HG03460 (cell line): ENCODE results near the gene ROPN1L.
"Not testable (repeated sequence)": the region's sequence is repeated elsewhere in the genome, so short reads cannot be mapped to it uniquely, and the experiment has no call there.

Experiments
- ATAC-seq: cut with Tn5 transposase; IDR thresholded peaks from one replicate; pipeline ENCODE4 v1.9.1; 2021; ENCODE audit not compliant: unreplicated experiment

ROPN1L gene

GRCh38 chr5:10441083-10441991, at the start of gene ROPN1L:
ROPN1L (plus strand) TSS chr5:10441879; CDS start chr5:10442168, 289 bp downstream.
- peak; percentile 97 for ATAC-seq

DNA sequence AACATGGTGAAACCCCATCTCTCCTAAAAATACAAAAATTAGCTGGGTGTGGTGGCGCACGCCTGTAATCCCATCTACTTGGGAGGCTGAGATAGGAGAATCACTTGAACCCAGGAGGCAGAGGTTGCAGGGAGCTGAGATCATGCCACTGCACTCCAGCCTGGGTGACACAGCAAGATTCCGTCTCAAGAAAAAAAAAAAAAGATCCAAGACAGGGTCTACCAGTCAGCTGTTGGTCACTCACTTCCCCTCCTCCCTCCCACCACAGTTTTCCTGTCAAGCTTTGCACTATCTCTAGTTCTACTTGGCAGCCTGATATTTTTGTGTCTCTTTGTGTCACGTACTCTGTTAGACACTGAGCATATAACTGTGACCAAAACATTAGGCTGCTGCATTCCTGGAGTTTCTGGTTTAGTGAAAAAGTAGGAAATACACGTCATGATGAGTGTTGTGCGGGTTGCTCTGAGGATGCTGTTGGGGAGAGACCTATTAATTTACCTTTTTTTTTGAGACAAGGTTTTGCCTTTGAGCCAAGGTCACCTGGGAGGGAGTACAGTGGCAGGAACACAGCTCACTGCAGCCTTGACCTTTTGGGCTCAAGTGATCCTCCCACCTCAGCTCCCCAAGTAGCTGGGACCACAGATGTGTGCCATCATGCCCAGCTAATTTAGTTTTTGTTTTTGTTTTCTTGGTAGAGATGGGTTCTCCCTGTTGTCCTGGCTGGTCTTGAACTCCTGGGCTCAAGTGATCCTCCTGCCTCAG, 48.9 kb upstream of the ROPN1L start:
- not testable (repeated sequence) for ATAC-seq

DNA sequence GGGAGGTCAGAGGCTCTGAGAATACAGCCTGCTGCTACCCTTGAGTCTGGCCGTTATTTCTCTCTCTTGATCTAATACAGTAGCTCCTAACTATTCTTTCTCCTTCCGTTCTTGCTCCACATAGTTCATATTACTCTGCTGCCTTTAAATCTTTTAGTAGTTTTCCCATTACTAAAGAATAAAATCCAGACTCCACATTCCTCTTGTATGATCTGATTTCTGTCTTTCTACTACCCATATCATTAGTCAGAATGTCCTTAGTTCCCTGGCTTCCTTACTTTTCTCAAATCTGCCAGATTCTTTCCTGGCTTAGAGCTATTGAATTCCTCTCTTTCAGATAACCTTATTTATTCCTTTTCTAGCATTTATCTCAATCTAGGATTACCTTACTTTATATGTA, 48.2 kb upstream of the ROPN1L start:
- ATAC-seq, result no peak

DNA sequence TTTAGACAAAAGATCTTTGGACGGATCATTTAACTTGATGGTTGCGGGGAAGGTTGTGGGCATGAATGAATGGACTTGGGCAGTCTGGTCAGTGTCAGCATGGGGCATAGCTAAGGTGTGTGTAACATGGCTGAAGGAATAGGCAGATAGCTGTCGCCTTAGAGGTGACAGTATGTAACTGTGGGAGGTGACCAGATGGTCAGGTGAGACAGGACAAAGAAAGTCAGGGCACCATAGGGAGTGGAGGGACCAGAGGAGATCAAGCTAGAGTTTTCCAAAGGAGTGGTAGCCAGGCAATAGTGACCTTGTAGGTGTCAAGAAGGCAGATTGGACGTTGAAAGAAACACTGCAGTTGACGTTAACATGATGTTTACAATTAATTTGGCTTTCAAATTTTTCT, 45.1 kb upstream of the ROPN1L start:
- ATAC-seq, result no peak

DNA sequence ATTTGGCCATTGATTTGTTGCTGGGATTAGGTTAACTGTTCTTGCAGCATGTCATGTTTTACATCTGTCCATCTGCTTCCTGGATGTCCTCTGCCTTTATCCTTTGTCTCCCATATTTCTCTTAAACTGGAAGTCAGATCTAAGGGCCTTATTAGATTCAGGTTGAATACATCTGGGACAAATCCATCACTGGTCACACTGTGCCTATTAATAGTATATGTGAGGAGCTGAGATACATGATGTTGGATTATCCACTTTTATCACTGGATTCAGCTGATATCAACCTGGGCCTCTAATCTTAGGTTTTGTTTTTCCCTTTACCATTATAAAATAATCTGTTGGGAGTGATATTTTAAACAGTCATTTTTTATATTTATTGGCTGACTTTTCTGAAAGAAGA, 41.8 kb upstream of the ROPN1L start:
- ATAC-seq, result no peak

DNA sequence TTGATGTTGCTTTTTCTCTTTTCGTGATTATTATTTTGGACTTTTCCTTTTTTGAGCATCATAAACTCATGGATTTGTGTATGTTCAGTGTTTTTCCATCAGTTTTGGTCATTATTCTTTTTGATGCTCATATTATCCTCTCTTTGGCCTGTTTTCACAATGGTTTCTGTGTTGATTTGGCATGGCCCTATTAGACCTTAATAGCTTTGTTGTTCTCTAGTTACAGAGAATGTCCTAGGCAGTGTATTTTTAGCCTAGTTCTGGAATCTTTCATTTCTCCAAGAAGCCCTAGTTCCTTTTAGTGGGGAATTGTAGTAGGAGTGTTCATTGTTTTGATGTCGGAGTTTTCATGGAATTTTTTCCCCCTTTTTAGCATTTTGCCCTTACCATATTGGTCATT, 41.3 kb upstream of the ROPN1L start:
- no peak for ATAC-seq

DNA sequence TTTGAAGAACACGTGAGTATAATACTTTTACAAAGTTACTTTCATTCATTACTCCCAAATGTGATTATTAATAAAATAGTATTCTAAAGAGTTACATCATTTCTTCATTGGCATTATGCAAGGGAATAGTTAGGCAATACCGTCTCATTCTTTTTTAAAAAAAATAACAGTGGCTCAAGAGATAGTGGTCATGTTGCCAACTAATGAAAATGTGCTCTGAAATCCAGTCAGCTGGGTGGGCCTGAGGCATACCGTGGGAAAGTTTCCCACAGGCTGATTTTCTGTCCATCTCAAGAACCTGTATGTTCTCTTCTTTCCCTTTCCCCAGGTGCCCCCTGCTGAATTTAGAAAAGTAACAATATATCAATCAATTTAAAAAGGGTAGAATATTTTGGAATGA, 40.8 kb upstream of the ROPN1L start:
- ATAC-seq, result no peak

DNA sequence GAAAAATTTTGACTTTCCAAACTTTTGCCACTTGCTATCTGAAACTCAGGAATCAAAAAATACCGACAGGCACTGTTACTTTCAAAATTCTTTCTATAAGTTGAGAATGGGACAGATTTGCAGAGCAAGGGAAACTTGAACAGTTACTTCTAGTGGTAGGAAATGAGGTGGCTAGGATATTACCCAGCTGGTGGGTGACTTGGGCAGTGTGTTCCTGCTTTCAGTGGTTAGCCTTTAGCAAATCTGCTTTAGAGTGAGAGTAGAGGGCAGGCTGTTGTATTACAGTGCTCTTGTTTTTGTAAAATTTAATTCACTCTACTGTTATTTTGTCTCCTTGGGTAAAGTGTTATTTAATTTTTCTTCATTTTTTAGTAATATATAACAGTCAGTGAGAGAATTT, 40.2 kb upstream of the ROPN1L start:
- ATAC-seq, result peak; percentile 84

GRCh38 chr5:10403829-10404228, 37.9 kb upstream of the ROPN1L start:
- no peak for ATAC-seq

DNA sequence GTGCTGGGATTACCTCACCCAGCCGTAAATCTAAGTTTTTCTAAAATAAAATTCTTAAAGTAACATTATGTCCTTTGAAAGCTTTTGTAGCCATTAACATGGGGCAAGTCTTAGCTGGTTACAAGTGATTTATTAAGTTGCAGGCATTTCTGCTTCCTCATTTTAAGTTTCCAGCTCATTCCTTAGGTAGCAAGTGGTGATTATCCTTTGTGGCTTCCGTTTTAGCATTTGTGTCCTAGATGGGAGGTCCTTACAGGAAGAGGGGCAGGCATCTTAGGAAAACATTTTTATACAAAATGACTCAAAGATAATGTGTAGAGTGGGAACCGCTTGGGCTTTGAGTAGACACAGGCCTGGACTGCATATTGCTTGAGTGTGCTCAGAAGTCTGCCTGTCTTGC, 35.0 kb upstream of the ROPN1L start:
- no peak for ATAC-seq

- no peak for ATAC-seq
Measured at GRCh38 chr5:10409504-10409903, 32.2 kb upstream of the ROPN1L start.

GRCh38 chr5:10410662-10411061, 31.0 kb upstream of the ROPN1L start:
- ATAC-seq, result no peak

GRCh38 chr5:10411336-10411735, 30.3 kb upstream of the ROPN1L start:
- ATAC-seq, result no peak

DNA sequence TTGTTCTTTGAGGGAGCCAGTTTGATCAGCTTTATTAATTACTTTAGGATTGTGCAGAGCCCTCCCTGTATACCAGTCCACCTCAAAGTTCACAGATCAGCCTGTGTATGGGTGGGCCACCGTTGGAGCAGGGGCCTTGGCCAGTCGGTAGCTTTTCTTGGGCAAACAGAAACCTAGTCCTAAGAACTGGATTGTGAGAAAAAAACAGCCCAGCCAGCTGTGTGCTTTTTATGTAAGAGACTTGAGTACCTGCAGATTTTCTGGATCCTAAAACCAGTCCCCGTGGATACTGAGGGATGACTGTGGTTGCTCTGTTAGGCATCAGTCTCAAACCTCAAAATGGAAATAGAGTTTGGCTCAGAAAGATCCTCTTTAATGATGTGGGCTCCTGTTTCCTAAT, 24.8 kb upstream of the ROPN1L start:
- ATAC-seq, result no peak

- no peak for ATAC-seq
Measured at GRCh38 chr5:10418654-10419345, 22.9 kb upstream of the ROPN1L start.

DNA sequence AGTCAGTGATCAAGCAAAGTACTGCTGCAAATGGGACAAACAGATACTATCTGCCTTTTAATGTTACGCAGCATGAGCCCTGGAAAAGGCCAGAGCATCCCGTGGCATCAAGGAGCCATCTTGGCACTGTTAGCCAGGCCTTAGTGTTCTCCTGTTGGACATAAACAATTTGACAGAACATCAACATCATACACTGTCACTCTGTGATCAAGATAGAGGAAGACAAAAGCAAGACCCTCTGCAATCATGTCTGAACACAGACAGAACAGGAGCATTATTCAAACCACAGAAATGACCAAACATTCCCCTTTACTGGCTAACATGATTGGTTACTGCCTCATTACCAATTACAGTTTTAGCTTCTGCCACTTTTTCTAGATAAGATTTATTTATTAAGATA, 21.2 kb upstream of the ROPN1L start:
- no peak for ATAC-seq

DNA sequence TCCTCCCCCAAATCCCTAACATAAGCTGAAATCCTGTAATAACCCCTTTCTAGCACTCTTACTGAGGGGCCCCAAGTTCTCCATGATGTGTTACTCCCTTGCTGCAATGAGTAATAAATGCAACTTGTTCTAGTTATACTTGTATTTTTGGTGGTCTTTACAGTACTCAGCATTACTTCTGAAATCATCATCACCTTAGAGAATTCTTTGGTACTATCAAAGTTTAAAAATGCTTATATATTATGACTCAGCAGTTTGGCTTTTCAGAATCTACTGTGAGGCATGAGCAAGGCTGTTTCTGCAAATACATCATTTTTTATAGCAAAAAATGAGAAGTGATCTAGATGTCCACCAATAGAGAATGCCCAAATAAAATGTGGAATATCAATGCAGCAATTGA, 20.7 kb upstream of the ROPN1L start:
- no peak for ATAC-seq

GRCh38 chr5:10421896-10422691, 19.6 kb upstream of the ROPN1L start:
- ATAC-seq, result no peak

- no peak for ATAC-seq
Measured at GRCh38 chr5:10423022-10423421, 18.7 kb upstream of the ROPN1L start.

DNA sequence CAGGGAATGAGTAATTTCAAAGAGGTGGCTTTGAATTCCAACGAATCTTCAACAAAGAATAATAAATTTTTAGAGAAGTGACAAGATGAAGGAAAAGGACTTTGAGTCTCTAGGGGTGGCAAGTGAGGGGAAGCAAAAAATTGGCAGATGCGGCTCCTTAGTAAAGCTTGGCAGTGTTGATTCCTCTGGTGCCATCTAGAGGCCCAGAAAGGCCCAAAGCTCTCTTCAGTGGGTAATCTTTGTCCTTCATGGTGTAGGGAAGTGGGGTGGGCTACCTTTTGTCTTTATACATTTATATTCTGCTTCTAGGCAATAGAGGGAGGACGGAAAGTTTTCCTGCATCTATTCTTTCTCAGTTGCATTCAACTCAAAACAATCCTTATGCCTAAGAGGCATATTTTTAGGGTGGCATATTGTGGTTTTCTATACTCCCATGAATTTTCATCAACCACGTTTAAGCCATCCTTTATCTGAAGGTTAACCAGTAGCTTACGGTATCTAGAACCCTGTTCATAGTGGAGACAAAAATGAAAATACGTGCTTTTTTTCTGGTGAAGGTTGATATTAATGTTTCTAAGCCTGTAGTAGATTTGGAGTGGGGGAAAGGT, 17.5 kb upstream of the ROPN1L start:
- ATAC-seq, result no peak
